Inflammatory macrophage (primary cell): Measurements from ENCODE around the gene ARHGEF7.

ENCODE experiments used
- DNase-seq, 2 donors: peaks; one replicate each; pipeline ENCODE4 v3.0.0-alpha.2; 2020 to 2022

Gene ARHGEF7

GRCh38 chr13:111140562-111141105, 25.5 kb downstream of the ARHGEF7 start:
- no peak for DNase-seq

- DNase-seq = no peak
These were observed 27.4 kb downstream of the ARHGEF7 start for GRCh38 chr13:111142472-111142871.

- no peak for DNase-seq
These were observed 28.9 kb downstream of the ARHGEF7 start for GRCh38 chr13:111143865-111144540.

- no peak for DNase-seq
These were observed 30.0 kb downstream of the ARHGEF7 start for GRCh38 chr13:111145071-111145470.

- no peak for DNase-seq
These were observed 30.4 kb downstream of the ARHGEF7 start for GRCh38 chr13:111145506-111145905.

- no peak for DNase-seq
These were observed 37.7 kb downstream of the ARHGEF7 start for GRCh38 chr13:111152844-111153243.

- peak; percentile 95 to 96 for DNase-seq
These were observed 38.3 kb downstream of the ARHGEF7 start for GRCh38 chr13:111153279-111153976.

GRCh38 chr13:111153977-111154332, 38.8 kb downstream of the ARHGEF7 start:
- peak; percentile 38 to 54 for DNase-seq

- DNase-seq = no peak
These were observed 41.3 kb downstream of the ARHGEF7 start for GRCh38 chr13:111156421-111156820.

- no peak for DNase-seq
These were observed 43.2 kb downstream of the ARHGEF7 start for GRCh38 chr13:111158136-111158805.

GRCh38 chr13:111159362-111160320, 44.5 kb downstream of the ARHGEF7 start:
- no peak for DNase-seq

GRCh38 chr13:111160648-111161047, 45.5 kb downstream of the ARHGEF7 start:
- no peak for DNase-seq

GRCh38 chr13:111161601-111162600, 46.8 kb downstream of the ARHGEF7 start:
- no peak for DNase-seq

GRCh38 chr13:111165241-111166010, 50.3 kb downstream of the ARHGEF7 start:
- no peak for DNase-seq

GRCh38 chr13:111166882-111167675, 52.0 kb downstream of the ARHGEF7 start:
- DNase-seq = no peak

GRCh38 chr13:111168107-111168506, 53.0 kb downstream of the ARHGEF7 start:
- DNase-seq = no peak

- DNase-seq = no peak
These were observed 56.0 kb downstream of the ARHGEF7 start for GRCh38 chr13:111171112-111171511.

GRCh38 chr13:111171629-111172028, 56.5 kb downstream of the ARHGEF7 start:
- no peak for DNase-seq

GRCh38 chr13:111174377-111175114, 59.4 kb downstream of the ARHGEF7 start:
- DNase-seq = no peak
